Lung (tissue), 12 donors: ENCODE measurements around the gene TAOK1. TPM values are rescaled to one million over a fixed set of nuclear protein-coding genes. Genes with fewer than 3 reads are reported as not detected.
"Not testable (repeated sequence)": the region's sequence is repeated elsewhere in the genome, so short reads cannot be mapped to it uniquely, and the experiment has no call there.

Source experiments
- ATAC-seq: fragments of 200-7000 bp; cut with Tn5 transposase; one replicate; pipeline ENCODE4 v1.9.1; 2020; ENCODE audit warnings: moderate number of reproducible peaks; ENCODE audit not compliant: insufficient read depth, low FRiP score
- DNase-seq, 3 donors: peaks; one replicate each; pipeline ENCODE4 v3.0.0-alpha.2; 2013 to 2017
- H3K27ac ChIP-seq, 2 donors: one replicate each; pipeline ENCODE4 v1.5.1; 2013; ENCODE audit warnings: mild to moderate bottlenecking in 2 of 2, moderate library complexity in 2 of 2, control low read depth in 1 of 2, inconsistent platforms in 1 of 2, low read depth in 1 of 2, low read length in 1 of 2
- H3K27me3 ChIP-seq, 3 donors: one replicate each; pipeline ENCODE4 v1.5.1; 2013; ENCODE audit warnings: low read length in 2 of 3; ENCODE audit not compliant: control insufficient read depth in 3 of 3, insufficient read depth in 3 of 3
- H3K36me3 ChIP-seq, 4 donors: one replicate each; pipeline ENCODE4 v1.5.1; 2013; ENCODE audit warnings: low read length in 4 of 4, mild to moderate bottlenecking in 1 of 4, moderate library complexity in 1 of 4; ENCODE audit not compliant: control insufficient read depth in 4 of 4, insufficient read depth in 4 of 4
- H3K4me1 ChIP-seq, 5 donors: one replicate each; pipeline ENCODE4 v1.5.1; 2013; ENCODE audit warnings: low read length in 5 of 5, mild to moderate bottlenecking in 2 of 5, moderate library complexity in 1 of 5; ENCODE audit not compliant: control insufficient read depth in 5 of 5, insufficient read depth in 5 of 5
- H3K4me3 ChIP-seq: one replicate; pipeline ENCODE4 v1.5.1; 2013; ENCODE audit warnings: mild to moderate bottlenecking, control low read depth, moderate library complexity
- H3K9ac ChIP-seq, 2 donors: one replicate each; pipeline ENCODE4 v1.5.1; 2013; ENCODE audit warnings: low read length in 2 of 2, control low read depth in 1 of 2; ENCODE audit not compliant: insufficient read depth in 1 of 2
- H3K9me3 ChIP-seq, 4 donors: one replicate each; pipeline ENCODE4 v1.5.1; 2013; ENCODE audit warnings: low read length in 3 of 4, mild to moderate bottlenecking in 1 of 4, moderate library complexity in 1 of 4; ENCODE audit not compliant: control insufficient read depth in 4 of 4, insufficient read depth in 3 of 4
- CTCF ChIP-seq: IDR thresholded peaks from 2 replicates; pipeline ENCODE4 v1.5.1; 2012; ENCODE audit warnings: mild to moderate bottlenecking; ENCODE audit errors: control extremely low read depth, extremely low read depth
- WGBS, 2 donors: extraction: QIAGEN DNeasy Blood & Tissue Kit; methylation state at CpG; one replicate each; pipeline ENCODE4 v1.1.7; 2013; 5-methylcytosine and 5-hydroxymethylcytosine counted together
- polyA plus RNA-seq, 2 donors: library from polyadenylated mRNA; stranded (reverse); fragments of 200-250 nt; gene quantifications; one replicate each; pipeline ENCODE4 v1.2.1, GENCODE V29; 2013
- total RNA-seq, 2 donors: library from RNA; depleted of rRNA in 1 of 2; stranded (reverse); fragments of >200 nt in 1 of 2; gene quantifications; one replicate each; pipeline ENCODE4 v1.2.1, GENCODE V29; 2014 to 2021
- donor health status: control.
- donor health status: control.
- donor health status: Bipolar disorder and iron deficiency.
- donor health status: healthy.
- donor health status: DM: yes; HTN: yes; CAD: no.

The TAOK1 gene
- total and polyA plus RNA-seq, 4 donors = 8.8 to 81.0 (median 37.3) TPM

- no peak for TF ChIP-seq CTCF
- H3K9me3 ChIP-seq = no peaks in the 10 kb centered on the region
- no peak for ATAC-seq
- no peak for DNase-seq
- H3K27ac ChIP-seq = no peak overlapping the region
- H3K4me3 ChIP-seq = no peak overlapping the region
- no peaks in the 10 kb centered on the region for H3K4me1 ChIP-seq
- H3K9ac ChIP-seq = no peak overlapping the region
- H3K36me3 ChIP-seq = peaks cover 0 to 8% (median 4%) of the 10 kb centered on the region in 4 donors
- no peaks in the 10 kb centered on the region for H3K27me3 ChIP-seq
- WGBS, 2 donors = 35 to 76% methylated on average over 3 of the region's 3 CpGs
Observed at GRCh38 chr17:29469276-29469675, 79.1 kb downstream of the TAOK1 start.

- not testable (repeated sequence) for DNase-seq, H3K27me3 ChIP-seq, H3K9me3 ChIP-seq, H3K9ac ChIP-seq, H3K4me1 ChIP-seq, H3K27ac ChIP-seq, H3K4me3 ChIP-seq, ATAC-seq
- H3K36me3 ChIP-seq = peaks cover 0 to 12% (median 3%) of the 10 kb centered on the region in 4 donors
- 95 to 97% methylated on average over 4 of the region's 4 CpGs for WGBS, 2 donors
Observed at GRCh38 chr17:29473437-29473836, 83.3 kb downstream of the TAOK1 start.

GRCh38 chr17:29474297-29474696, 84.1 kb downstream of the TAOK1 start:
- Histone ChIP-seq H3K9me3 (no peaks in the 10 kb centered on the region), H3K4me1 (no peaks in the 10 kb centered on the region), H3K27me3 (no peaks in the 10 kb centered on the region), H3K27ac (no peak overlapping the region), H3K36me3 (peaks cover 0 to 10% (median 3%) of the 10 kb centered on the region in 4 donors), H3K4me3 (no peak overlapping the region), H3K9ac (no peak overlapping the region)
- TF ChIP-seq CTCF = no peak
- ATAC-seq = no peak
- 78 to 86% methylated on average over 1 of the region's 1 CpG for WGBS, 2 donors
- DNase-seq = no peak

GRCh38 chr17:29475891-29476290, 85.7 kb downstream of the TAOK1 start:
- Histone ChIP-seq H3K9me3 (no peaks in the 10 kb centered on the region), H3K36me3 (peaks cover 0 to 6% (median 3%) of the 10 kb centered on the region in 4 donors), H3K9ac (no peak overlapping the region), H3K27ac (no peak overlapping the region), H3K4me3 (no peak overlapping the region), H3K27me3 (no peaks in the 10 kb centered on the region), H3K4me1 (no peaks in the 10 kb centered on the region)
- TF ChIP-seq CTCF = no peak
- WGBS, 2 donors = 87 to 91% methylated on average over 2 of the region's 2 CpGs
- DNase-seq (peak in 2 of 3 donors; percentile 41 to 63), ATAC-seq (no peak)

GRCh38 chr17:29480249-29480928, 90.2 kb downstream of the TAOK1 start:
- not testable (repeated sequence) for H3K9me3 ChIP-seq, DNase-seq, H3K27ac ChIP-seq, H3K9ac ChIP-seq, ATAC-seq, H3K27me3 ChIP-seq, H3K4me1 ChIP-seq, H3K4me3 ChIP-seq
- H3K36me3 ChIP-seq = peaks cover 0 to 14% (median 6%) of the 10 kb centered on the region in 4 donors
- 85 to 90% methylated on average over 7 of the region's 7 CpGs for WGBS, 2 donors
